AG10803 (cell line): ENCODE measurements around the gene GPHA2.

Experiments
- DNase-seq: peaks from one replicate; pipeline ENCODE4 v3.0.0; 2010; ENCODE audit warnings: low read depth
- H3K4me3 ChIP-seq: 2 replicates; pipeline ENCODE4 v1.5.1; 2011; ENCODE audit warnings: mild to moderate bottlenecking, low read length, control low read depth
- CTCF ChIP-seq: conservative IDR thresholded peaks from 2 replicates; pipeline ENCODE4 v1.5.1; 2011; ENCODE audit warnings: mild to moderate bottlenecking, low read length, control low read depth, inconsistent platforms

The GPHA2 gene

GRCh38 chr11:64910451-64911093 is 25.1 kb downstream of the GPHA2 start:
- H3K4me3 ChIP-seq = no peak overlapping the region
- TF ChIP-seq CTCF = no peak
- no peak for DNase-seq

- no peak for TF ChIP-seq CTCF
- no peak overlapping the region for H3K4me3 ChIP-seq
- no peak for DNase-seq
Observed at GRCh38 chr11:64909653-64910343, 25.9 kb downstream of the GPHA2 start.

GRCh38 chr11:64908766-64909165 is 26.9 kb downstream of the GPHA2 start:
- DNase-seq = no peak
- no peak overlapping the region for H3K4me3 ChIP-seq
- no peak for TF ChIP-seq CTCF

GRCh38 chr11:64906314-64906635 is 29.4 kb downstream of the GPHA2 start:
- H3K4me3 ChIP-seq = no peak overlapping the region
- DNase-seq = no peak
- no peak for TF ChIP-seq CTCF

GRCh38 chr11:64905516-64906313 is 30.0 kb downstream of the GPHA2 start:
- TF ChIP-seq CTCF = no peak

GRCh38 chr11:64903291-64903833 is 32.3 kb downstream of the GPHA2 start:
- DNase-seq = no peak
- no peak overlapping the region for H3K4me3 ChIP-seq
- no peak for TF ChIP-seq CTCF

More at GRCh38 chr11:64905516-64906313, 30.0 kb downstream of the GPHA2 start:
- no peak overlapping the region for H3K4me3 ChIP-seq
- no peak for DNase-seq
